IPS DF 6.9 (cell line): Measurements from ENCODE around the gene DNAH9.

Source experiments
- DNase-seq: peaks from one replicate; pipeline ENCODE4 v3.0.0-alpha.2; 2013; ENCODE audit warnings: low read depth, low spot score
- H3K27ac ChIP-seq: one replicate; pipeline ENCODE4 v1.5.1; 2013; ENCODE audit warnings: low read length, control low read depth
- H3K27me3 ChIP-seq: 2 replicates; pipeline ENCODE4 v1.6.1; 2013; ENCODE audit warnings: mild to moderate bottlenecking, low read length; ENCODE audit not compliant: control insufficient read depth, insufficient read depth
- H3K36me3 ChIP-seq: 2 replicates; pipeline ENCODE4 v1.6.1; 2013; ENCODE audit warnings: low read length; ENCODE audit not compliant: control insufficient read depth, insufficient read depth
- H3K4me1 ChIP-seq: 2 replicates; pipeline ENCODE4 v1.6.1; 2013; ENCODE audit warnings: low read length; ENCODE audit not compliant: control insufficient read depth, insufficient read depth
- H3K4me3 ChIP-seq: 2 replicates; pipeline ENCODE4 v1.5.1; 2013; ENCODE audit warnings: mild to moderate bottlenecking, low read length
- H3K9me3 ChIP-seq: 2 replicates; pipeline ENCODE4 v1.6.1; 2013; ENCODE audit warnings: low read length, inconsistent platforms; ENCODE audit not compliant: control insufficient read depth, insufficient read depth
- WGBS: extraction: QIAGEN DNeasy Blood & Tissue Kit; methylation state at CpG from one replicate; pipeline ENCODE4 v1.1.7; 2013; ENCODE audit warnings: mixed read lengths, missing lambda C conversion rate; ENCODE audit not compliant: insufficient read length, insufficient coverage; 5-methylcytosine and 5-hydroxymethylcytosine counted together

The DNAH9 gene

GRCh38 chr17:11561281-11561680 is 37.0 kb upstream of the DNAH9 start:
- H3K27me3 ChIP-seq: no peaks in the 10 kb centered on the region; the same call in 1 of the 2 replicates
- no peak overlapping the region for H3K27ac ChIP-seq
- DNase-seq: no peak
- H3K36me3 ChIP-seq: no peaks in the 10 kb centered on the region
- no CpG with 5 or more reads among the region's 1 CpG for WGBS
- H3K4me3 ChIP-seq: no peak overlapping the region
- no peaks in the 10 kb centered on the region for H3K4me1 ChIP-seq
- H3K9me3 ChIP-seq: no peaks in the 10 kb centered on the region

- no peaks in the 10 kb centered on the region for H3K36me3 ChIP-seq
- no peaks in the 10 kb centered on the region for H3K4me1 ChIP-seq
- H3K9me3 ChIP-seq: no peaks in the 10 kb centered on the region
- no peak overlapping the region for H3K27ac ChIP-seq
- WGBS: no CpG with 5 or more reads among the region's 2 CpGs
- DNase-seq: no peak
- no peak overlapping the region for H3K4me3 ChIP-seq
- no peaks in the 10 kb centered on the region; the same call in 1 of the 2 replicates for H3K27me3 ChIP-seq
These were observed 36.6 kb upstream of the DNAH9 start for GRCh38 chr17:11561702-11562101.

GRCh38 chr17:11564589-11565380 is 33.5 kb upstream of the DNAH9 start:
- no peak for DNase-seq
- Histone ChIP-seq H3K9me3 (no peaks in the 10 kb centered on the region), H3K4me3 (no peak overlapping the region), H3K27me3 (no peaks in the 10 kb centered on the region), H3K27ac (no peak overlapping the region), H3K36me3 (no peaks in the 10 kb centered on the region), H3K4me1 (no peaks in the 10 kb centered on the region)
- no CpG with 5 or more reads among the region's 3 CpGs for WGBS

- Histone ChIP-seq H3K36me3 (no peaks in the 10 kb centered on the region), H3K9me3 (no peaks in the 10 kb centered on the region), H3K27me3 (no peaks in the 10 kb centered on the region), H3K4me3 (no peak overlapping the region), H3K27ac (no peak overlapping the region), H3K4me1 (no peaks in the 10 kb centered on the region)
- DNase-seq: no peak
- no CpG with 5 or more reads among the region's 4 CpGs for WGBS
These were observed 32.7 kb upstream of the DNAH9 start for GRCh38 chr17:11565591-11565990.

GRCh38 chr17:11578998-11579397 is 19.3 kb upstream of the DNAH9 start:
- Histone ChIP-seq H3K27ac (no peak overlapping the region), H3K27me3 (no peaks in the 10 kb centered on the region), H3K4me3 (no peak overlapping the region), H3K4me1 (no peaks in the 10 kb centered on the region), H3K36me3 (no peaks in the 10 kb centered on the region), H3K9me3 (no peaks in the 10 kb centered on the region)
- DNase-seq: no peak
- WGBS: no CpG with 5 or more reads among the region's 3 CpGs

GRCh38 chr17:11580677-11581076 is 17.6 kb upstream of the DNAH9 start:
- Histone ChIP-seq H3K9me3 (no peaks in the 10 kb centered on the region), H3K27ac (no peak overlapping the region), H3K4me1 (no peaks in the 10 kb centered on the region), H3K27me3 (no peaks in the 10 kb centered on the region), H3K36me3 (no peaks in the 10 kb centered on the region), H3K4me3 (no peak overlapping the region)
- WGBS: no CpG with 5 or more reads among the region's 3 CpGs
- DNase-seq: no peak

GRCh38 chr17:11582217-11582616 is 16.1 kb upstream of the DNAH9 start:
- no peak overlapping the region for H3K27ac ChIP-seq
- H3K4me1 ChIP-seq: no peaks in the 10 kb centered on the region
- DNase-seq: no peak
- no CpG with 5 or more reads among the region's 5 CpGs for WGBS
- no peak overlapping the region for H3K4me3 ChIP-seq
- H3K9me3 ChIP-seq: no peaks in the 10 kb centered on the region
- no peaks in the 10 kb centered on the region for H3K27me3 ChIP-seq
- H3K36me3 ChIP-seq: no peaks in the 10 kb centered on the region

- no CpG with 5 or more reads among the region's 9 CpGs for WGBS
- Histone ChIP-seq H3K27ac (no peak overlapping the region), H3K36me3 (no peaks in the 10 kb centered on the region), H3K9me3 (no peaks in the 10 kb centered on the region), H3K27me3 (no peaks in the 10 kb centered on the region), H3K4me3 (no peak overlapping the region), H3K4me1 (no peaks in the 10 kb centered on the region)
- no peak for DNase-seq
These were observed 14.8 kb upstream of the DNAH9 start for GRCh38 chr17:11583306-11583992.

- no CpG with 5 or more reads among the region's 3 CpGs for WGBS
- DNase-seq: no peak
- Histone ChIP-seq H3K4me3 (no peak overlapping the region), H3K36me3 (no peaks in the 10 kb centered on the region), H3K4me1 (no peaks in the 10 kb centered on the region), H3K27me3 (no peaks in the 10 kb centered on the region), H3K9me3 (no peaks in the 10 kb centered on the region), H3K27ac (no peak overlapping the region)
These were observed 8.6 kb upstream of the DNAH9 start for GRCh38 chr17:11589716-11590115.

- Histone ChIP-seq H3K27ac (no peak overlapping the region), H3K27me3 (no peaks in the 10 kb centered on the region), H3K4me3 (no peak overlapping the region), H3K36me3 (no peaks in the 10 kb centered on the region), H3K4me1 (no peaks in the 10 kb centered on the region), H3K9me3 (no peaks in the 10 kb centered on the region)
- DNase-seq: no peak
- WGBS: no CpG with 5 or more reads among the region's 5 CpGs
These were observed 3.4 kb downstream of the DNAH9 start for GRCh38 chr17:11601661-11602060.
